ENCODE measurements around the gene MYO9B.

MYO9B gene

DNA sequence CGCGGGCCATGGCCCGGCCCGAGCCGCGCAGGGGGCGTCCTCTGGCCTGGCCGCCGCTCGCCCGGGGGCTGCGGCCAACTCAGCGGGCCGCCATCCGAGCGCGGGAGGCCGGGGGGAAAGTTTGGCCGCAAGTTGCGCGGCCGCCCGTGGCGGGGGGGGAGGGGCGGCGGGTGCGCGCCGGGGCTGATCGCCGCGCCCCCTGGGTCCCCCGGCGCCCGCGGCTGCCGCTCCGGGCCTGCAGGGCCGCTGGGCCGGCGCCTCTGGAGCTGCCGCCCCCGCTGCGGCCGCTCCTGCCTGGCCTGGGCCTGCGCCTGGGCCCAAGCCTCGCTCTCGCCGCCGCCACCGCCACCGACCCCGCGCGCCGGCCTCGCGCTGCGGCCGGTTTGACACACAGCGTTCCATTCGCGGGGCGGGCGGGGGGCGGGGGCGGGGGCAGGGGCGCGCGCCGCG, 170.0 kb downstream of the MYO9B start, which contains the start of gene NR2F6:
NR2F6 (minus strand) TSS at position 385 of the 450 bp plus-strand sequence. CDS start 699 bp downstream, outside the sequence.
- DNase-seq: no peak

DNA sequence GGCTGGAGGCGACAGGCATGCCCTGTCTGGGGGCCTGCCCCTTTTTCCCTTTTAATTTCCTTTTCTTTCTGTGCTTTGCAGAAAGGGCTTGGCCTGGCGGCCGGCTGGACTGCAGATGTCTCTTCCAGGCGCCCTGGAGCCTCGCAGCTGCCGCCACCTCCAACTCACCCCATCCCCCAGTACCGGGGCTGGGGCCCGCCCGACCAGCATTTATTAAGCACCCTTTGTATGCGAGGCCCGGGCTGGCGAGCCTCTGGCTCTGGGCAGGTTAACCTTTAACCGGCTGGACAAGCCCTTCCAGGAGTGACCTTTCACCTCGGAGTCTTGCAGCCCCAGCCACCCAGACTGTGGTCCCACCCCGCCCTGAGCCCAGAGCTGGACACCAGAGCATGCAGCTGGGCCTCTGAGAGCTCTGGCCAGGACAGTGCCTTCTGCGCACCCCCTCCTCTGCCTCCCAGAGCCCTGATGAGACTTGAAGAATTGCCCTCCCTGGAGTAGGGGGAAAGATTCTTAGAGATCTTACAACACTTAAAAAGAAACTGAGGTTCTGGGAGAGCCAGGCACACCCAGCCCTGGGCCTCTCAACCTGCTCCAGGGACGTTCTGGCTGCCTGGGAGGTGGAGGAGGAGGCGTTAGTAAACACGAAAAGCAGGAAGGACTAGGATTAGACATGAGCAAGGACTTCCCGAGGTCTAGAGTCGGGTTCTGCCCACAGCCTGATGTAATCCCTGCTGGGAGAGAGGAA, 171.3 kb downstream of the MYO9B start:
- DNase-seq: no peak

DNA sequence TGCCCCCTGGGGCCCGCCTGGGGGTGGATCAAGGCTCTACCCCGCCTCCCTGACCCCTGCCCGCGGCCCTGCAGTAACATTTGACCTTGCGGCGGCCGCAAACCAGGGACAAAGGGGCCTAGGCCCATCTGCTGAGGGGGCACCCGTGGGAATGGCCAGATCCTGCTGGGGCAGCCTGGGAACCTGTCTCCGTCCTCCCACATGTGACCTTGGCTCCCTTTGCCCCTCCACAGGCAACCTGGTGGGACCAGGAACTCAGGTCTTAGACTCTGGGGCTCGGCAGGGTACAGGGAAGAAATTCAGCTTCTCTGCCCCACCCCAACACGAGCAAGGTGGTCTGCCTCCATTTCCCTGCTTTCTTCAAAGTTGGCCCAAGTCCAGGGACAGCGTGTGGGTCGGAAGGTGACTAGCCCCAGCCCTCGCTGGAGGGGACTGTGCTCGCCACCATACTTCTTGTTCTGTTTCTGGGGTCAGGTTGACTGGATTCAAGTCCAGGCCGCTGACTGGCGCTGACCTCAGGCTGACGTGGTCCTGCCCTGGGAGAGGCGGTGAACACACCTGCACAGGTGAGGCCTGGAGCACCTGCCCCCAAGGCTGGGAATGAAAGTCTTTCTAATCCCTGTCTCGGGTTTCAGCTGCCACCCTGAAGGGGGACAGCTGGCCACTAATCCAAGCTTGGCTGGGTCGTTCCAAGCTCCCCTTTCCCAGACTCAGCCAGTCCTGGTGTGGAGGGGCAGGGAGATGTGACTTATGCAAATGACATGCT, 172.6 kb downstream of the MYO9B start:
- no peak for DNase-seq

DNA sequence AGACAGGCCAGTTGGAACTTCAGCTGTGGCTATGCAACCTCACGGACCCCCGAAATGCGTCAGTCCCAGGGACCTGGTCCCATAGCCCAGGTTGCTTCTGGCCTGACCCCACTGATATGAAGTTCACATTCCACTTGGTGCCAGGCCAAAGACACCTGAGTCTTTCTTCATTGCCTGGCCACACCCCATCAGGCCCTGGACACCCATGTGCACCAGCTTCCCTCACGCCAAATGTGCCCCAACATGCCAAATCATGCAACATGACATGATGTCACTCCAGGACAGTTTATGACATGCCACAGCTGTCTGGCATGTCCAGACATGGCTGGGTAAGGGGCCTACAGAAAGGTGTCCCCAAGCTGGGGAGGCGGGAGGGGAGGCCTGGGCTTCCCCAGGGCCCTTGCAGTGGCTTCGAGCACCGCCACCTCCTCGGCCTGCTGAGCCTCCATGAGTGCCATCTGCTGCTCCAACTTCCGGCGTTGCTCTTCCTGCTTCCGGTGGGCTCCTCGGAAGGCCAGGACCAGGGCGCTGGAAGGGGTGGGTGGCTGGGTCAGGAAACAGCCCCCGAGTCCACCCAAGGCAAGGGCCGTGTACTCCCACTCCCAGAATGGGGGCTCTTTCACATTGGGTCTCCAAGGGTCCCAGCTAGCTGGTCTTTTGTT, 174.4 kb downstream of the MYO9B start:
- no peak for DNase-seq

DNA sequence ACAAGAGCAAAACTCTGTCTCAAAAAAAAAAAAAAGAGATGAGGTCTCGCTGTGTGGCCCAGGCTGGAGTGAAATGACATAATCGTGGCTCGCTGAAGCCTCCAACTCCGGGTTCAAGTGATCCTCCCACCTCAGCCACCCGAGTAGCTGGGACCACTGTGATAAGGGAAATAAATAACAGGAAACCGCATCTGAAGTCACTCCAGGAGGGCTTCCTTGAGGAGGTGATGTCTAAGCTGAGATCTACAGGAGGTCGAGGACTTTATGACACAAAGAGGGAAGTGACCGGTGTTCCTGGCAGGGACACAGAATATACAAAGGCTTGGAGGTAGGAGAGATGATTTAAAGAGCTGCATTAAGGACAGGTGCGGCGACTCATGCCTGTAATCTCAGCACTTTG, 179.1 kb downstream of the MYO9B start:
- DNase-seq: no peak

DNA sequence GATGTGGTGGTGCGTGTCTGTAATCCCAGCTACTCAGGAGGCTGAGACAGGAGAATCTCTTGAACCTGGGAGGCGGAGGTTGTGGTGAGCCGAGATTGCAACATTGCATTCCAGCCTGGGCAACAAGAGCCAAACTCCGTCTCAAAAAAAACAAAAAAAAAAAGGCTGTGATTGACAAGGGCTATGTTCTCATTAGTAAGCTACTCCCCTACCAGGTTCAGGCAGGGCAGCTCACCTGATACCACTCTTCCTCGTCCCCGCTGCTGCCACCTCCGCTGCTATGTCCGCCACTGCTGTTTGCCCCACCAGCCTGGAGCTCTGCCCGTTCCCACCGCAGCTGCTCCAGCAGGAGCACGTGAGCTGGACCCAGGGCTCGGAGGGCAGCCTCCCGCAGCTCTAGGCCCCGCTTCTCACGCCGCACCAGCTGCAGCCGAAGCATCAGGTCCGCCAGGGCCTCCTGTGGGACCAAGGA, 179.6 kb downstream of the MYO9B start:
- no peak for DNase-seq

DNA sequence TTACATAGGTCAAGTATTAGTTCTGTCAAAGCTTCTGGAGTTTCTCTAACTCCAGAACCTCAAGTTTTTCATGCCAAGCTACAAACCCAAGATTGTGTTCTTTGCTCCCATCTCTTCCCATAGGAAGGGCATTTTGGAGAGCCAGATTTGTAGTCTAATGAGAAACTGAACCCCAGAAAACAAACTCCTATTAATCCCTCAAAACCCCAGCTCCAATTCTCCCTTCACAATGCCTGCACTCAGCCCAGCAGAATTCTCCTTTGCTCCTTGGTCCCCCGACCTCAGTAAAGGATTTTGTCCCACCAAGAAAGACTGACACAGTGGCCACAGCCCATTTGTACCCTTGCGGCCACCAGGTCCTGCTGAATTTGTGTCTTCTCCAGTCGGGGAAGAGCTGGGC, 180.6 kb downstream of the MYO9B start:
- no peak for DNase-seq

DNA sequence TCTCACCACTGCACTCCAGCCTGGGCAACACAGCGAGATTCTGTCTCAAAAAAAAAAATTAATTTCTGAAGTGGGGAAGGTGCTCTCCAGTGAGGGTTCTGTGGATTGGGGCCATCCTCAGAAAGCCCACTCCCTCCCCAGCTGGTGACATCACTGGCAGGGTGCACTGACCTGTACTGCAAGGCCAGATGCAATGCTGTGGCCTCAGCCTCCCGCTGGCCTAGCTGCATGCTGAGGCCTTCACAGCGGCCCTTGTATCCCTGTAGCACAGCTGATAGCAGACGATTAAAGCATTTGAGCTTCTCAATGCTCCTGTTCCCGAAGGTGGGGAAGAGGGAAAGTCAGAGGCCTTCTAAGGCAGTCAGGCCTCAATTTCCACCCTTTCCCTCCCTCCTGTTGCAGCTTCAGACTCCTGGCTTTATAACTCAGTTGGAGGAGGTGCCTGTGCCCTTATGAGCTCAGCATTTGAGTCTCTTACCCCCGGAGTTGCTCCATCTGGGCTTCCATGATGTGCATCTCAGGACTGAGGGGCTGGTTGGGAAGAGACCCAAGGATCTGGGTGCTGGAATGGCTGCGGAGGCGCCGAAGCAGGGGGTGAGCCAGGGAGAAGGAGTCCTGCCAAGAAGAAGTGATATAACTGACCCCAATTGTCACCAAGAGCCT, 183.7 kb downstream of the MYO9B start:
- DNase-seq: no peak

DNA sequence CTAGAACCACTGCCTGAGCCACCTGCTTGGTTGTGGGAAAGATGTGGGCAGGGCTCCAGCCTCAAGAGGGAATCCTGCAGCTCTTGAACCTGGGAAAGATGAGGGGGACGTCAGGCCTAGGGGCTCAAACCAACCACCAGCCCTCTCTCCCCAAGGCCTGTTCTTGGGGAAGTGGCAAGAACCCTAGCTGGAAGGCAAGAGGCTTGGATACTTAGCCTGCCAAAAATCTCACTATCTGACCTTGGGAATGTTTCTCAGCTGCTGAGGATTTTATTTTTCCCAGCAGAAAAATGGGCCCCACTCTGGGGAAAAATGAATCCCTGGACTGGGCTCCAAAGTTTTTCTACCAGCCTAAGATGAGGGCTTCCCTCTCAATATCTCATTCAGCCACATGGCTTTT, 184.4 kb downstream of the MYO9B start:
- no peak for DNase-seq

DNA sequence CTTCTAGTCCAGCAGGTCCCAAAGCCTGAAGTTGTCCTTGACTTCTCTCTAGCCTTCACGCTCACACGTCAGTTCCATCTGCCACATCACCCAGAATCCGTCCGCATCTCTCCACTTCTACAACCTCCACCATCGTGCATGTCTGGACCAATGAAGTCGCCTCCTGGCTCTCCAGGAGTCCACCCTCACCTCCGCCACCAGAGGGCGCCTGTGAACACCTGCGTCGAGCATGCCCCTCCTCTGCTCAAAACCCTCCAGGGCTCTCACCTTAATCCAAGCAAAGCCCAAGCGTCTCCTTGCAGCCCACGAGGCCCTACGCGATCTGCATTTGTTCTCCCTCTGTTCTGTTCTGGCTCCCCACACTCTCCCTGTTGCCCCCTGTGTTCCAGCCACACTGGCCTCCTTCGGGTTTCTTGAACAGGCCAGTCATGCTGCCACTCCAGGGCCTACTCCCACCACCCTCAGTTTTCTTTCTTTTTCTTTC, 185.3 kb downstream of the MYO9B start:
- peak; percentile 94 for DNase-seq

DNA sequence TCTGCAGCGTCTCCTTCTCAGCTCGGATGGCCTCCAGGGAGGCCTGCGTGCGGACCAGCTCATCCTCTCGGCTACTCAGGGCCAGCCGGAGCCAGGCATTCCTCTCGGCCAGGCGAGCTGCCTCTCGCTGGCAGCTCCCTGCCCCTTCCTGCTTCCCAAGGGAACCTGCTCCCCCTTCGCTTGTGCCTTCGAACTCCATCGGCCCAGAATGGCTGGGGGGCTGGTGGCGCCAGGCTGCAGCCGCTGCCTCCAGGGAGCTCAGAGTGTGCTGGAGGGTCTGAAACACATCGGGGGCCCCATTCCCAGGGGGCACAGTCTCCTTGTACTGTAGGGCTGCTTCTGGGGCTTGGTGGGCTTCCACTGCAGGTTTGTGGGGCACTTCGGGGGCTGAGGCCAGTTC, 187.0 kb downstream of the MYO9B start:
- no peak for DNase-seq

Data from stimulated activated CD8-positive, alpha-beta memory T cell treated with anti-CD3 and anti-CD28 coated beads, Interleukin-4, amount 100 ng/mL, for 48 hours (primary cell).